ACHN (cell line): Measurements from ENCODE around the gene CUBN.
A peak's percentile ranks its signal among the peaks of the same experiment; 100 is the strongest.

Source experiments
- DNase-seq: peaks from one replicate; pipeline ENCODE4 v3.0.0-alpha.2; 2015
- in situ Hi-C: cut with HindIII; loops from 2 replicates; pipeline ENCODE4 v1.10.0; 2017; ENCODE audit warnings: low sequenced_read_pairs, low pct_ligation_motif_present, low pct_unique_long_range_greater_than_20kb

The CUBN gene

GRCh38 chr10:16811765-16812164 lies 317.8 kb downstream of the CUBN start:
- no peak for DNase-seq
- in situ Hi-C loops: no loop called here

DNA sequence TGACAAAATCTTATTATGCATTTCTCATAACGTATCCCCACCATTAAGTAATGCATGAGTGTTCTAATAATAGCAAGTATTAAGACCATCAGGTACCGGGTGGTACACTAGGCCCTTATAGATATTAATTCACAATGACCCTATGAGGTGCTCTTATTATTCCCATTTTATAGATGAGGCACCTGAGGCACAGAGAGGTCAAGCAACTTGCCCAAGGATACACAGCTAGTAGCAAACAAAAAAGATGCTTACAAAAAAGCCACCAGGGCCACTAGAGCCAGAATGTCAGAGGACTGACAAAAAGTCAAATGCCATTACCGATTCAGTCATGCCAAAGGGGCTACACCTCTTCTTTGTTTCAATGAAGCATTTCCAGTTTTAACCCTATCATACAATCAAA lies 318.3 kb downstream of the CUBN start:
- no peak for DNase-seq
- in situ Hi-C loops: no loop called here

- peak; percentile 33 for DNase-seq
Observed at GRCh38 chr10:16809074-16809718, 320.4 kb downstream of the CUBN start.

GRCh38 chr10:16804123-16804522 lies 325.5 kb downstream of the CUBN start:
- no peak for DNase-seq
- in situ Hi-C loops: no loop called here

More at GRCh38 chr10:16809074-16809718, 320.4 kb downstream of the CUBN start:
- in situ Hi-C loops: no loop called here

DNA sequence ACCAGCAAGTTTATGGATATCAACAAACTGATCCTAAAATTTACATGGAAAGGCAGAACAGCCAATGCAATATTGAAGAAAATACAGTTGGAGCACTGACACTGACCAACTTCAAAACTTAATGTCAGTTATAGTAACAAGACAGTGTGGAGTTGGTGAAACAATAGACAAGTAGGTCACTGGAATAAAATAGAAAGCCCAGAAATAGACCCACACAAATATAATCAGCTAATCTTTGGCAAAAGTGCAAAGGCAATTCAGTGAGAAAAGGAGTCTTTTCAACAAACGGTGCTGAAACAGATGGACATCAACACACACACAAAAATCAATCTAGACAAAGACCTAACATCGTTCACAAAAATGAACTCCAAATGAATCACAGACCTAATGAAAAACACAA lies 326.1 kb downstream of the CUBN start:
- DNase-seq: no peak
- in situ Hi-C loops: no loop called here

GRCh38 chr10:16799621-16800020 lies 330.0 kb downstream of the CUBN start:
- no peak for DNase-seq
- in situ Hi-C loops: no loop called here

- no peak for DNase-seq
- in situ Hi-C loops: no loop called here
Observed at GRCh38 chr10:16798571-16798970, 331.0 kb downstream of the CUBN start.

GRCh38 chr10:16795410-16796073 lies 334.1 kb downstream of the CUBN start:
- no peak for DNase-seq
- in situ Hi-C loops: no loop called here

GRCh38 chr10:16794005-16794404 lies 335.6 kb downstream of the CUBN start:
- in situ Hi-C loops: no loop called here
- DNase-seq: no peak

DNA sequence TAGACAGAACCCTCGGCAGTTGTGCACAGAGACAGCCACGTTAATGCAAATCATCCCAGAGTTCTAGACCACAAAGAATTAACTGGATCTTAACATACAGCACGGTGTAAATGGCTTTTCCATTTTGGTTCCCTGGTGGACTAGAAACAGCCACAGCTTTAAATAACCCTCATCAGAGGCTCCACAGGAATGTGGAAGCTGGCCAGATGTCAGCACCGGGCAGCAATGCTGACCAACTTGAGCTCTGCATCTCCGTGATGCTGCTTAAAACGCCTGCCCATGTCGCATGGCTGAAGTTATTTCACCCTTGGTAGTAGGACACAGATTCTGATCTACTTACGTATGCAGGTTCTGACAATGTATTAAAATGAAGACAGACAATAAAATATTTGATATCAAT lies 336.9 kb downstream of the CUBN start:
- in situ Hi-C loops: no loop called here
- DNase-seq: no peak

GRCh38 chr10:16789765-16790164 lies 339.8 kb downstream of the CUBN start:
- no peak for DNase-seq
- in situ Hi-C loops: no loop called here

GRCh38 chr10:16789261-16789660 lies 340.4 kb downstream of the CUBN start:
- DNase-seq: no peak
- in situ Hi-C loops: no loop called here

DNA sequence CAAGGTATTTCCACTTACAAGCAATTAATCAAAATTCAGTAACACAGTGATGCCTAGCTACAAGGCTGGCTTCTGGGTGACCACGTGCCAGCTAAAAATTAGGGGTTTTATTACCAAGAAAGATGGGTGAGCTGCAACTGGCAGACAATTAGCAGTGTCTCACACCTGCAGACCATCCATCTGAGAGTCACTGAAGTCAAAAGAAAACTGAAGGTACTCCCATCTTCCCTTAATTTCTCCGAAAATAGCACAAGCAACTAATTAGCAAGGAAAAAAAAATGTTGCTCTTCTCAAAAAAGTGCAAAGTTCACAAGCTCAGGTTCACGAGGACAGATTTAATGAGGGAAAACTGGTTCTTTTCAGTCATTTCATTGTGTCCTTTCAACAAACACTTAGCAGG lies 340.8 kb downstream of the CUBN start:
- in situ Hi-C loops: no loop called here
- no peak for DNase-seq

- no peak for DNase-seq
- in situ Hi-C loops: no loop called here
Observed at GRCh38 chr10:16788125-16788524, 341.5 kb downstream of the CUBN start.

DNA sequence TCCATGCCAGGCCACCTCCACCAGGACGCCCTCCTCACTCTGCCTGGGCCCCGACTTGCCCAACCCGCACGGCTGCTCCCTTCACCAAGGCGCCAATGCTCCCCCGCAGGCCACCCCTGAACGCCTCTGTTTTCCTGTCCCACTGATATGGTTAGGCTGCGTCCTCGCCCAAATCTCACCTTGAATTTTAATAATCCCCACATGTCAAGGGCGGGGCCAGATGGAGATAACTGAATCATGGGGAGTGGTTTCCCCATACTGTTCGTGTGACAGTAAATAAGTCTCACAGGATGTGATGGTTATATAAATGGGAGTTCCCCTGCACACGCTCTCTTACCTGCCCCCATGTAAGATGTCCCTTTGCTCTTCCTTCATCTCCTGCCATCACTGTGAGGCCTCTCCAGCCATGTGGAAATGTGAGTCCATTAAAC lies 342.2 kb downstream of the CUBN start:
- no peak for DNase-seq
- in situ Hi-C loops: no loop called here

- no peak for DNase-seq
- in situ Hi-C loops: no loop called here
Observed at GRCh38 chr10:16780338-16780880, 349.2 kb downstream of the CUBN start.

- in situ Hi-C loops: no loop called here
- no peak for DNase-seq
Observed at GRCh38 chr10:16779384-16779915, 350.2 kb downstream of the CUBN start.

DNA sequence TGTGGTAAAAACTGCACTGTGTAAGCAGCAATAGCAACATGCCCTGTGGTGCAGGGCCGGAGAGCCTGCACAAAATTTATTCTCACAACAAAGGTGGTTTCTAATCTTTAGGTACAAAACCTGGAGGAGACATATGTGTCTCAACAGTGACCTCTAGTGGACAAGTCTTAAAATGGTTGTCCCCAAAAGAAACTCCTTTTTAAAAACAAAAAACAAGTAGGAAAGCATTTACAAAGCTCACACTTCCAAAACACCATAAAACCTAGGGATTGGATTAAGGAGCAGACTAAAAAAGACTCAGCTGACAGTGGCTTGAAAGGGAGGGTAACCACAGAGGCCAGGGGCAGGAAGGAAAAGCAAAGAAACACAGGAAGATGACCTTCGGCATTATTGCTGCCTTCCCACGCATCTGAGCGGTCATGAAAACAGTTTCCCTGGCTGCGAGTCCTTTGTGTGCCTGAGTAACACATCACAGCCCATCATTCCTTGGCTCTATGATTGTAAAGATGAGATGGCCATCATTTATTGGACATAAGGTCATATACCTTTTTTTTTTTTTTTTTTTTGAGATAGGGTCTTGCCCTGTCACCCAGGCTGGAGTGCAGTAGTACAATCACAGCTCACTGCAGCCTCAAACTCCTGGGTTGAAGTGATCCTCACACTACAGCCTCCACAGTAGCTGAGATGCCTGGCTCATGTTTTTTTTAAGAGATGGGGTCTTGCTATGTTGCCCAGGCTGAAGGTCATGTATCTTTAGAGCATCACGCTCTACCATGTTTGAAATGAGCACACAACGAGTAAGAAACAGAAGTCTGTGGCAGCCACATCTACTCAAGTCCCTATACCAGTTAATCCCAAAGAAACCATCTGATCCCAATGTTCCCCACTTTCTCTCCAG lies 351.9 kb downstream of the CUBN start:
- peak; percentile 42 for DNase-seq
- in situ Hi-C loops: no loop called here

GRCh38 chr10:16776896-16777295 lies 352.7 kb downstream of the CUBN start:
- no peak for DNase-seq
- in situ Hi-C loops: no loop called here
